ENCODE results near the gene SEC23A. TPM values are rescaled to one million over a fixed set of nuclear protein-coding genes. Genes with fewer than 3 reads are reported as not detected.
"Not testable (repeated sequence)": the region's sequence is repeated elsewhere in the genome, so short reads cannot be mapped to it uniquely, and the experiment has no call there.

SEC23A gene
- total RNA-seq, 1 donor from 2014 or later, result 61.2 TPM

DNA sequence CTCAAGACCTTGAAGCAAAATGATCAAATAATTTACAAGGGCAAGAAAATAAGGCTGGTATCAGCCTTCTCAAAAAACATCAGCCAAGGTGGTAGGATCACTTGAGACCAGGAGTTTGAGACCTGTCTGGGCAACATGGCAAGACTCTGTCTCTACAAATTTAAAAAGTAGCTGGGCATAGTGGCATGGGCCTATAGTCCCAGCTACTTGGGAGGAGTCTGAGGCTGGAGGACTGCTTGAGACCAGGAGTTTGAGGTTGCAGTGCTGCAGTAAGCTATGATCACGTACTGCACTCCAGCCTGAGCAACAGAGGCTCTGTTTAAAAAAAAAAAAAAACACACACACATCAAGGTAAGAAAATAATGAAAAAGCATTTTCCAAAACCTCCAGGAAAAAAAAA lies 22.1 kb downstream of the SEC23A start:
- intact Hi-C loops (cut with micrococcal nuclease), result no loop called here
- Mint-ChIP-seq H3K27me3 (ENCODE audit: insufficient read depth) (no peaks in the 10 kb centered on the region), H3K27ac (no peak overlapping the region), H3K9me3 (no peaks in the 10 kb centered on the region), H3K4me1 (ENCODE audit: low read depth) (peaks cover 5% of the 10 kb centered on the region), H3K36me3 (ENCODE audit: low read depth) (peaks cover 46% of the 10 kb centered on the region), H3K4me3 (no peak overlapping the region)
- DNase-seq (ENCODE audit: low spot score), result no peak

GRCh38 chr14:39071096-39071495 lies 31.9 kb downstream of the SEC23A start:
- no peak for DNase-seq (ENCODE audit: low spot score)
- intact Hi-C loops (cut with micrococcal nuclease), result no loop called here
- Mint-ChIP-seq H3K9me3 (no peaks in the 10 kb centered on the region), H3K27me3 (ENCODE audit: insufficient read depth) (no peaks in the 10 kb centered on the region), H3K4me3 (no peak overlapping the region), H3K27ac (no peak overlapping the region), H3K36me3 (ENCODE audit: low read depth) (peaks cover 37% of the 10 kb centered on the region), H3K4me1 (ENCODE audit: low read depth) (no peaks in the 10 kb centered on the region)

DNA sequence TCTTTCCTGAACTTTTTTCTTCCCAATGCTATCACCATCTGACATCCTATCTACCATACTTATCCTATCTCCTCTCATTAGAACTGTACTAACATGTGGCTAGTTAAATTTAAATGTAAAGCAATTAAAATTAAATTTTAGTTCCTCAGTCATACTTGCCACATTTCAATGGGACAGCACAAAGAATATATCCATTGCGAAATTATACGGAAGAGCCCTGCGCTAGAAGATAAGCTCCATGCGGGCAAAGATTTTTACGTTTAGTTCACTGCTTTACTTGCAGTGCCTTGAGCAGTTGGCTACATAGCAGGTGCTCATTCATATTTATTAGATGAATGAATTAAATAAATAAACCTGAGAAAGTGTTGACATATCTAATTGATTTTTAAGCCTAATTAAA lies 33.1 kb downstream of the SEC23A start:
- no peaks in the 10 kb centered on the region for H3K9me3 Mint-ChIP-seq
- H3K4me1 Mint-ChIP-seq (ENCODE audit: low read depth), result no peaks in the 10 kb centered on the region
- H3K4me3 Mint-ChIP-seq, result no peak overlapping the region
- no peak for DNase-seq (ENCODE audit: low spot score)
- intact Hi-C loops (cut with micrococcal nuclease), result no loop called here
- H3K27ac Mint-ChIP-seq, result no peak overlapping the region
- H3K27me3 Mint-ChIP-seq (ENCODE audit: insufficient read depth), result no peaks in the 10 kb centered on the region
- H3K36me3 Mint-ChIP-seq (ENCODE audit: low read depth), result peaks cover 35% of the 10 kb centered on the region

DNA sequence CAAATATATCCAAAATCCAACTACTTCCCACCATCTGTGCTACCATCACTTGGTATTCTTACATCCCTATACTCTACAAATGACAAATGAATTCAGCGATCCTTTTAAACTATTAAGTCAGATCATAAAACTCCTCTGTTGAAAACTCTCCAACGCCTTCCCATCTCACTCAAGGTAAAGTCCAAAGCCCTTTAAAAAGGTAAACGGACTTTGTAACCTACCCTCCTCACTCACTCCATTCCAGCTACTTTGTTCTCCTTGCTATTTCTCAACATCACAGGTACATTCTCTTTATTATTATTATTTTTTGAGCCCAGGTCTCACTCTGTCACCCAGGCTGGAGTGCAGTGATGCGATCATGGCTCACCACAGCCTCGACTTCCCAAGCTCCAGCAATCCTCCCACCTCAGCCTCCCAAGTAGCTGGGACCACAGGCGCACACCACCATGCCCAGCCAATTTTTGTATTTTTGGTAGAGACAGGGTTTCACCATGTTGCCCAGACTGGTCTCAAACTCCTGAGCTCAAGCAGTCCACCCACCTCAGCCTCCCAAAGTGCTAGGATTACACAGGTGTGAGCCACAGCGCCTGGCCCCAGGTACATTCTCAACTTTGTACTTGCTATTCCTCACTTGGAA lies 33.7 kb downstream of the SEC23A start:
- H3K27ac Mint-ChIP-seq; H3K27me3 Mint-ChIP-seq (ENCODE audit: insufficient read depth); H3K4me1 Mint-ChIP-seq (ENCODE audit: low read depth); H3K4me3 Mint-ChIP-seq; intact Hi-C loops (cut with micrococcal nuclease); DNase-seq (ENCODE audit: low spot score); H3K9me3 Mint-ChIP-seq: not testable (repeated sequence)
- peaks cover 36% of the 10 kb centered on the region for H3K36me3 Mint-ChIP-seq (ENCODE audit: low read depth)

DNA sequence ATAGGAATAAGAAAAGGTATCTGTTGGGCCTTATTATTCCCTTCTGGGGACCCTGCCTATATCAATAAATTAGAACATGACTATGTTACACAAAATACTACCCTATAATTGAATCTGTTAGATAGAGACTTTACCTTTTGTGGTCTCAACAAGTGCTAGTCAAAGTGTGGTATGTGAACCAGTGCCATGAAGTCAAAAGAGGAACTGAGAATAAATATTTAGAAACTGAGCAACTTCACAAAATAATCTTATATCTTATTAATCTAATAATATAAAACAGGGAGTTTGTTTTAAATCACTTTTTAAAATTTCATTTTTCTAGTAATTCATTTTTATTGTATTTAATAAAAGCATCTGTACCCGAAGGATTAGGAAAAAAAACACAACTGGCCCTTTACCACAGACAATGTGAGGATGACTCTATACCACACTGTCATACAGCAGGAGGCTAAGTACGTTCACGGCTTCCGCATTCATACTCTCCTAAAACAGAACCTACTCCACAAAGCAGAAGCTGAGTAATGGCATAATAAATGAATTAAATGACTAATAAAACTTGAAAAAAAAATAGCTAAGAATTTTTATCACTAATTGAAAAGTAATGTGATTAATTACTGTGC lies 42.1 kb downstream of the SEC23A start:
- intact Hi-C loops (cut with micrococcal nuclease), result no loop called here
- H3K9me3 Mint-ChIP-seq, result peaks cover 15% of the 10 kb centered on the region
- no peaks in the 10 kb centered on the region for H3K27me3 Mint-ChIP-seq (ENCODE audit: insufficient read depth)
- no peak overlapping the region for H3K27ac Mint-ChIP-seq
- no peaks in the 10 kb centered on the region for H3K4me1 Mint-ChIP-seq (ENCODE audit: low read depth)
- no peak overlapping the region for H3K4me3 Mint-ChIP-seq
- no peak for DNase-seq (ENCODE audit: low spot score)
- H3K36me3 Mint-ChIP-seq (ENCODE audit: low read depth), result peaks cover 56% of the 10 kb centered on the region

DNA sequence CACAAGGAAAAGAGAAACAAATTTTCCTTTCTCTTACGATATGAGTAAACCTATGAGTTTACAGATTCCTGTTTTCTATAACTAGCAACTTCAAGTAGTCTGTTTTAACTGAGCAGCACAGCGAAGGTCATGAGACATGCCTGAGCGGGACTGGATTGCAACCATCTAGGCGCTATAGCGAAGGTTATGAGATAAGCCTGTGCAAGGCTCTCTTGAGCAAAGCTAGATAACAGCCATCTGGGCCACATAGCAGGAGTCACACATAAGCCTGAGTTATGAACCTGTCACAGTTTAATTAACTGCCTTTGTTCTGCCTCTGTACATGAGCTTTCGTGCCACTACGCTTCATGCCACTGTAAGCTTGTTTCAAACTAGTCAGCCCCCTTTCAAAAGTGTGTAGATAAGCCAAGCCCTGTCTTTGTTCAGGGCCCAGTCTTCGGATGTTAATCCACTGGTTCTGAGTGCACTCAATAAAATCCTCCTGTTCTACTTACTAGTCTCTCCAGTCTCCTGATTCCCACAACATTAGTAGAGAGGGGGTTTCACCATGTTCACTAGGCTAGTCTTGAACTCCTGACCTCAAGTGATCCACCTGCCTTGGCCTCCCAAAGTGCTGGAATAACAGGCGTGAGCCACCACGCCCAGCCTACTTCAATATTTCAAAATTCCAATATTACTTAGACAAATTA lies 47.1 kb downstream of the SEC23A start:
- intact Hi-C loops (cut with micrococcal nuclease), result no loop called here
- H3K36me3 Mint-ChIP-seq (ENCODE audit: low read depth), result peaks cover 74% of the 10 kb centered on the region
- no peak overlapping the region for H3K27ac Mint-ChIP-seq
- DNase-seq (ENCODE audit: low spot score), result no peak
- H3K4me1 Mint-ChIP-seq (ENCODE audit: low read depth), result no peaks in the 10 kb centered on the region
- peaks cover 25% of the 10 kb centered on the region for H3K9me3 Mint-ChIP-seq
- no peak overlapping the region for H3K4me3 Mint-ChIP-seq
- H3K27me3 Mint-ChIP-seq (ENCODE audit: insufficient read depth), result no peaks in the 10 kb centered on the region

DNA sequence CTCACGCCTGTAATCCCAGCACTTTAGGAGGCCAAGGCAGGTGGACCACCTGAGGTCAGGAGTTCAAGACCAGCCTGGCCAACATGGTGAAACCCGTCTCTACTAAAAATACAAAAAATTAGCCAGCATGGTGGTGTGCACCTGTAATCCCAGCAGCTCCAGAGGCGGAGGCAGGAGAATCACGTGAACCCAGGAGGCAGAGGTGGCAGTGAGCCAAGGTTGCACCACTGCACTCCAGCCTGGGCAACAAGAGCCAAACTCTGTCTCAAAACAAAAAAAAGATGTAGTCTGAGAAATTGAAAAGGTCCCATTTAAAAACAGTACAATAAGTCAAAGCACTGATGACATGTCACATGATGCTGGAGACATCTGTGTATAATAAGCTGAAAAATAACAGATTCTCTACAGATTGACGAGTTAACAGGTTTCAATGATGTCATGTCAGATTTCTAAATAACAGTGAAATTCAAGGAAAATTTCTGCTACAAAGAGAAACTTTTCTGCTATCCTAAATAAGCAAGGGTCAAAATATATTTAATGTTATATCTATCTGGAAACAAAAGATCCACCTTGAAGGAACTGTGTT lies 50.1 kb downstream of the SEC23A start:
- DNase-seq (ENCODE audit: low spot score); H3K4me3 Mint-ChIP-seq; H3K27ac Mint-ChIP-seq; intact Hi-C loops (cut with micrococcal nuclease); H3K4me1 Mint-ChIP-seq (ENCODE audit: low read depth); H3K27me3 Mint-ChIP-seq (ENCODE audit: insufficient read depth): not testable (repeated sequence)
- H3K9me3 Mint-ChIP-seq, result peaks cover 14% of the 10 kb centered on the region
- H3K36me3 Mint-ChIP-seq (ENCODE audit: low read depth), result peaks cover 70% of the 10 kb centered on the region

GRCh38 chr14:39050389-39050788 lies 52.6 kb downstream of the SEC23A start:
- H3K27ac Mint-ChIP-seq, result peak overlapping the region; percentile 40
- H3K4me3 Mint-ChIP-seq, result no peak overlapping the region
- no peaks in the 10 kb centered on the region for H3K27me3 Mint-ChIP-seq (ENCODE audit: insufficient read depth)

GRCh38 chr14:39045889-39046288 lies 57.1 kb downstream of the SEC23A start:
- H3K9me3 Mint-ChIP-seq; intact Hi-C loops (cut with micrococcal nuclease); H3K27me3 Mint-ChIP-seq (ENCODE audit: insufficient read depth); H3K27ac Mint-ChIP-seq; H3K4me1 Mint-ChIP-seq (ENCODE audit: low read depth); H3K4me3 Mint-ChIP-seq; DNase-seq (ENCODE audit: low spot score): not testable (repeated sequence)
- peaks cover 43% of the 10 kb centered on the region for H3K36me3 Mint-ChIP-seq (ENCODE audit: low read depth)

More at GRCh38 chr14:39050389-39050788, 52.6 kb downstream of the SEC23A start:
- peaks cover 7% of the 10 kb centered on the region for H3K9me3 Mint-ChIP-seq
- H3K36me3 Mint-ChIP-seq (ENCODE audit: low read depth), result peaks cover 75% of the 10 kb centered on the region
- intact Hi-C loops (cut with micrococcal nuclease), result no loop called here
- peaks cover 7% of the 10 kb centered on the region for H3K4me1 Mint-ChIP-seq (ENCODE audit: low read depth)
- no peak for DNase-seq (ENCODE audit: low spot score)

DNA sequence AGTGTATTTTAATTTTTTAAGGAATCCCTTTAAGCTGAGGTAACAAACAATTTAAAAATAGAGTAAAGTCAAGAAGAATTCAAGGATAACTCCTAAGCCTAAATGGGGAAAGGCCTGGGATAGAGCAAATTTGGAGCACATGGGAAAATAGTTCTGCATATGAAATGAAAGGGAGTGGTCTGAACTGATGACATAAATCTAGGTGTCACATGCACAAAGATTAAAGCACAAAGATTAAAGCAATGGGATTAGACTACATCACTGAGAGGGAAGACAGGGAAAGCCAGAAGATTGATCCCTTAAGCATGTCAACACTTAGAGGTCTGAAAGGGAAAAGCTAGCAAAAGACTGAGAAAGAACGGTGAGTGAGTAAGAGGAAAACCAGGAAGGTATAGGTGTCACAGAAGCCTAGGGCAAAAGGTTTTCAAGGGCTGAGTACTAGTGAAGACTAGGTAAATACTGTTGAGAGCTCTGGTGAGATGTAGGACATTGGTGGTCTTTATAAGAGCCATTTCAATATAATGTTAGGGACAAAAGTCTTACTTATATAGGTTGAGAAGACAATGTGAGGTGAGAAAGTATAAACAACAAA lies 59.6 kb downstream of the SEC23A start:
- Mint-ChIP-seq H3K36me3 (ENCODE audit: low read depth) (peaks cover 46% of the 10 kb centered on the region), H3K9me3 (no peaks in the 10 kb centered on the region), H3K27me3 (ENCODE audit: insufficient read depth) (no peaks in the 10 kb centered on the region), H3K4me1 (ENCODE audit: low read depth) (peaks cover 8% of the 10 kb centered on the region), H3K27ac (no peak overlapping the region), H3K4me3 (no peak overlapping the region)
- DNase-seq (ENCODE audit: low spot score), result no peak
- intact Hi-C loops (cut with micrococcal nuclease), result no loop called here

GRCh38 chr14:39040529-39040928 lies 62.5 kb downstream of the SEC23A start:
- no peaks in the 10 kb centered on the region for H3K9me3 Mint-ChIP-seq
- H3K36me3 Mint-ChIP-seq (ENCODE audit: low read depth), result peaks cover 25% of the 10 kb centered on the region
- DNase-seq (ENCODE audit: low spot score), result no peak
- H3K27ac Mint-ChIP-seq, result no peak overlapping the region
- H3K4me1 Mint-ChIP-seq (ENCODE audit: low read depth), result peaks cover 9% of the 10 kb centered on the region
- no peaks in the 10 kb centered on the region for H3K27me3 Mint-ChIP-seq (ENCODE audit: insufficient read depth)
- intact Hi-C loops (cut with micrococcal nuclease), result no loop called here
- H3K4me3 Mint-ChIP-seq, result no peak overlapping the region

DNA sequence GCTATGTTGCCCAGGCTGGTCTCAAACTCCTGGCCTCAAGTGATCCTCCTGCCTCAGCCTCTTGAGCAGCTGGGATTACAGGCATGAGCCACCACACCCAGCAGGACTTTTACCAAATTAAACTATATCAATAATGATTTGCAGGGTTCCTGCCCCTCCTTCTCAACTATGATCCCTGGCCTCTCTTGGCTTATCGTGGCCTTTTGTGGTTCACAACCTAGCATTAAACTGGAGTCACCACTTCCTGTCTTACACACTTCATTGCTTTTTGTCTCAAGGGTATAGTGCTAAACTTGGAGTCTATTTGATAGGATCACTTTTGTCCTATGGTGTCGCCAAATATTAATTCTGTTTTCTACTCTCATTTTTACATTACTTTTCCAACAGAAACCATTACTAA lies 64.5 kb downstream of the SEC23A start:
- no peaks in the 10 kb centered on the region for H3K27me3 Mint-ChIP-seq (ENCODE audit: insufficient read depth)
- no peaks in the 10 kb centered on the region for H3K9me3 Mint-ChIP-seq
- no peak overlapping the region for H3K4me3 Mint-ChIP-seq
- H3K27ac Mint-ChIP-seq, result no peak overlapping the region
- H3K4me1 Mint-ChIP-seq (ENCODE audit: low read depth), result peaks cover 9% of the 10 kb centered on the region
- DNase-seq (ENCODE audit: low spot score), result no peak
- H3K36me3 Mint-ChIP-seq (ENCODE audit: low read depth), result peaks cover 22% of the 10 kb centered on the region
- intact Hi-C loops (cut with micrococcal nuclease), result no loop called here

GRCh38 chr14:39036760-39037159 lies 66.3 kb downstream of the SEC23A start:
- H3K36me3 Mint-ChIP-seq (ENCODE audit: low read depth), result peaks cover 19% of the 10 kb centered on the region
- no peaks in the 10 kb centered on the region for H3K27me3 Mint-ChIP-seq (ENCODE audit: insufficient read depth)
- no peak overlapping the region for H3K4me3 Mint-ChIP-seq
- H3K27ac Mint-ChIP-seq, result no peak overlapping the region
- peaks cover 9% of the 10 kb centered on the region for H3K4me1 Mint-ChIP-seq (ENCODE audit: low read depth)
- intact Hi-C loops (cut with micrococcal nuclease), result no loop called here
- DNase-seq (ENCODE audit: low spot score), result no peak
- H3K9me3 Mint-ChIP-seq, result no peaks in the 10 kb centered on the region
